ENCODE data around the gene C4orf17.
A peak's percentile ranks its signal among the peaks of the same experiment; 100 is the strongest.

C4orf17 gene

GRCh38 chr4:99540277-99540939 is 29.6 kb downstream of the C4orf17 start:
- no peak for DNase-seq

- DNase-seq, result no peak
These were observed 42.1 kb downstream of the C4orf17 start for GRCh38 chr4:99552872-99553271.

GRCh38 chr4:99563310-99564186 is 52.7 kb downstream of the C4orf17 start, which contains the start of gene TRMT10A:
TRMT10A (minus strand) TSS chr4:99564039; CDS start chr4:99559338, 4,701 bp downstream.
- peak; percentile 98 for DNase-seq

- DNase-seq, result no peak
These were observed 54.1 kb downstream of the C4orf17 start for GRCh38 chr4:99564921-99565320.

- no peak for DNase-seq
These were observed 61.1 kb downstream of the C4orf17 start for GRCh38 chr4:99571883-99572282.

- DNase-seq, result no peak
These were observed 61.9 kb downstream of the C4orf17 start for GRCh38 chr4:99572527-99573240.

- no peak for DNase-seq
These were observed 63.0 kb downstream of the C4orf17 start for GRCh38 chr4:99573735-99574368.

- DNase-seq, result no peak
These were observed 63.9 kb downstream of the C4orf17 start, which contains the start of gene MTTP for GRCh38 chr4:99574530-99575324. MTTP (plus strand) TSS chr4:99574824; CDS start chr4:99574910, 86 bp downstream.

GRCh38 chr4:99578714-99579113 is 67.9 kb downstream of the C4orf17 start:
- DNase-seq, result no peak

- no peak for DNase-seq
These were observed 74.7 kb downstream of the C4orf17 start for GRCh38 chr4:99585516-99585915.

GRCh38 chr4:99586322-99586721 is 75.5 kb downstream of the C4orf17 start:
- DNase-seq, result no peak

- no peak for DNase-seq
These were observed 76.0 kb downstream of the C4orf17 start for GRCh38 chr4:99586797-99587196.

- no peak for DNase-seq
These were observed 76.5 kb downstream of the C4orf17 start for GRCh38 chr4:99587309-99587708.

- DNase-seq, result no peak
These were observed 77.0 kb downstream of the C4orf17 start for GRCh38 chr4:99587803-99588202.

GRCh38 chr4:99591757-99592156 is 80.9 kb downstream of the C4orf17 start:
- DNase-seq, result no peak
